Thoracic aorta (tissue), 2 donors: ENCODE data around the gene RAB20. TPM values are rescaled to one million over a fixed set of nuclear protein-coding genes. Genes with fewer than 3 reads are reported as not detected.
"Not testable (repeated sequence)": the region's sequence is repeated elsewhere in the genome, so short reads cannot be mapped to it uniquely, and the experiment has no call there.

Experiments
- ATAC-seq: fragments of 150-250 bp; one replicate; pipeline ENCODE4 v1.8.0; 2017; ENCODE audit warnings: low read depth; ENCODE audit not compliant: insufficient number of reproducible peaks, low FRiP score
- DNase-seq: peaks from one replicate; pipeline ENCODE4 v3.0.0-alpha.2; 2020; ENCODE audit warnings: low spot score
- H3K27ac ChIP-seq, 2 donors: fragments of 200-600 bp; sonication (generic); 1 replicate in 1 of 2; 2 replicates in 1 of 2; pipeline ENCODE4 v1.5.1; 2016; ENCODE audit warnings: mild to moderate bottlenecking in 2 of 2, moderate library complexity in 2 of 2
- H3K27me3 ChIP-seq: fragments of 200-600 bp; sonication (generic); replicated peaks from 2 replicates; pipeline ENCODE4 v1.6.0; 2016; ENCODE audit warnings: mild to moderate bottlenecking; ENCODE audit not compliant: insufficient read depth
- H3K36me3 ChIP-seq: fragments of 200-600 bp; sonication (generic); one replicate; pipeline ENCODE4 v1.5.1; 2016
- H3K4me1 ChIP-seq, 2 donors: fragments of 200-600 bp; sonication (generic); 1 replicate in 1 of 2; 2 replicates in 1 of 2; pipeline versions ENCODE4 v1.5.1 to v1.6.0; 2016; ENCODE audit warnings: low read depth in 2 of 2, mild to moderate bottlenecking in 1 of 2; ENCODE audit not compliant: control insufficient read depth in 1 of 2
- H3K4me3 ChIP-seq: fragments of 200-600 bp; sonication (generic); 2 replicates; pipeline ENCODE4 v1.5.1; 2016; ENCODE audit warnings: mild to moderate bottlenecking
- H3K9me3 ChIP-seq: fragments of 200-600 bp; sonication (generic); 2 replicates; pipeline ENCODE4 v1.5.1; 2016
- total RNA-seq, 2 donors: library from RNA; depleted of rRNA; stranded (reverse); fragments of >200 nt; gene quantifications; one replicate each; pipeline versions ENCODE4 v1.1.0 to v1.2.3, GENCODE V29; 2016
- TF ChIP-seq, protein P1 (sequence below): fragments of 200-600 bp; sonication (generic); IDR thresholded peaks from one replicate; pipeline ENCODE4 v1.5.1; 2019; ENCODE audit warnings: antibody characterized with exemption

The RAB20 gene
- total RNA-seq, 2 donors from 2014 or later = 22.6 to 34.5 TPM

DNA sequence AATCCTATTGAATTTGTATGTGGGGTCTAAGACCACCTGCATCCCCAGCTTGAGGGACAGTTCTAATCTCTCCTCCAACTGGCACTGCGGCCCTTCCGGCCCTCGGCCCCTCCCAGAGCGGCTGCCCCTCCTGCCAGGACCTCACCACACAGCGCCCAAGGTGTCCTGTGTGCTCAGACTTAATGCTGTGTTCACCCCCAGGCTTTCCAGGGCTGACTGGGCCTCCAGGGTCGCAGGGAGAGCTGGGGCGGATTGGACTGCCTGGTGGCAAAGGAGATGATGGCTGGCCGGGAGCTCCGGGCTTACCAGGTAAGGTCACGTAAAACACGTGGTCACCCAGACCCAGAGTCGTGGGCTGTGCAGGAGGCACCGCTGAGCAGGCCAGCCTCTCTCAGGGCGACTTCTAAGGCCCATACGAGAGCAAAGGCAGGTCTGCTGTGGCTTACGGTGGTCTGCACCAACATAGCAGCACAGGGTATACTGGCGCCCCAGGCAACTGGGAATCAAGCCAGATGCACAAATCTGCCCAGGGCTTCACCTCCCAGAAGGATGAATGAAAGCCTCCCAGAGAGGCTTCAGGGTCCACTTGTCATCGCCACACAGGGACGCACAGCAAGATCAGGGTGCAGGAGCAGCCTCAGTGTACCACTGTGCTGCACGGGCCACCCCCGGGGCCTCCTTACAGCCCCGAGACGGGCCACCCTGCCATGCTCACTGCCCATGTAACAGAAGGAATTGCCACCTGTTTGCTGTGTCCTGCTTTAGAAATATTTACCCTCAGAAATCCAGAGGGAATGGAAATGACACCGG lies 69.4 kb downstream of the RAB20 start:
- no peaks in the 10 kb centered on the region for H3K27me3 ChIP-seq
- H3K4me3 ChIP-seq = no peak overlapping the region
- H3K27ac ChIP-seq = no peak overlapping the region
- H3K4me1 ChIP-seq = no peaks in the 10 kb centered on the region
- H3K36me3 ChIP-seq = peaks cover 82% of the 10 kb centered on the region
- ATAC-seq = no peak
- TF ChIP-seq, protein P1, sequence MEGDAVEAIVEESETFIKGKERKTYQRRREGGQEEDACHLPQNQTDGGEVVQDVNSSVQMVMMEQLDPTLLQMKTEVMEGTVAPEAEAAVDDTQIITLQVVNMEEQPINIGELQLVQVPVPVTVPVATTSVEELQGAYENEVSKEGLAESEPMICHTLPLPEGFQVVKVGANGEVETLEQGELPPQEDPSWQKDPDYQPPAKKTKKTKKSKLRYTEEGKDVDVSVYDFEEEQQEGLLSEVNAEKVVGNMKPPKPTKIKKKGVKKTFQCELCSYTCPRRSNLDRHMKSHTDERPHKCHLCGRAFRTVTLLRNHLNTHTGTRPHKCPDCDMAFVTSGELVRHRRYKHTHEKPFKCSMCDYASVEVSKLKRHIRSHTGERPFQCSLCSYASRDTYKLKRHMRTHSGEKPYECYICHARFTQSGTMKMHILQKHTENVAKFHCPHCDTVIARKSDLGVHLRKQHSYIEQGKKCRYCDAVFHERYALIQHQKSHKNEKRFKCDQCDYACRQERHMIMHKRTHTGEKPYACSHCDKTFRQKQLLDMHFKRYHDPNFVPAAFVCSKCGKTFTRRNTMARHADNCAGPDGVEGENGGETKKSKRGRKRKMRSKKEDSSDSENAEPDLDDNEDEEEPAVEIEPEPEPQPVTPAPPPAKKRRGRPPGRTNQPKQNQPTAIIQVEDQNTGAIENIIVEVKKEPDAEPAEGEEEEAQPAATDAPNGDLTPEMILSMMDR = no peak
- H3K9me3 ChIP-seq = no peaks in the 10 kb centered on the region
- DNase-seq = no peak

DNA sequence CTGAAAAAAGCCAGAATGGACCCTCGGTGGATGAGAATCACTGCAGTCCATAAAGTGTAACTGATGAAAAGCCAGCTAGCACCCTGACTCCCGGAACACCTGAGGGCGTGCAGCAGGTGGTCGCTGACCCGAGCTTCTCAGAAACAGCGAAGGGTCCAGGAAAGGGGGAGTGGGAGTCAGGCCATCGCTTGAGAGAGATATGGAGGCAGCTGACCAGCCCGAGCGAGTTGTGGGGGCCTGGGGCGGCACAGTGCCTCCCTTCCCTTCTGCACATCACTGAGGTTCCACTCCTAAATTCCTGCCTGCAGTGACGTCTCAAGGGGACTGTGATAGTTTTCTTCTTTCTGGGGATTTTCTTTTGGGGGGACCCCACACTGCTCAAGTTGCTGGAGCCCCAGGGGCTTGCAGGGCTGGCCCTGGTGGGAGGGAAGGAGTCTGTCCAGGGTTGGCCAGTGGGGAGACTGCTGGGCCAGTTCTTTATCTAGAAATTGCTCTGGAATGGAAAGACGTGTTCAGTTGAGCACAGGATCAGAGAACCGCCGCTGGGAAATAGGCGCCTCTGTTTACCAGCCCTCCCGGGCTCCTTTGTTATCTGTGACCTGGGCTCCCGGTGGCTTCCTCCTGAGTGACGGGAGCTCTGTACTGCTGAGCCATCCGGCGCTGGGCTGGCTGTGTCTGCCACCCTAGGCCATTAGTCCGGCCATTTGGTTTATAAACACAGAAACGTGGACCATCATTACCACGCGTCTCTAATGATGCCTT lies 71.3 kb downstream of the RAB20 start:
- Histone ChIP-seq H3K27me3 (no peaks in the 10 kb centered on the region), H3K27ac (no peak overlapping the region), H3K36me3 (peaks cover 81% of the 10 kb centered on the region), H3K9me3 (no peaks in the 10 kb centered on the region), H3K4me1 (no peaks in the 10 kb centered on the region), H3K4me3 (no peak overlapping the region)
- ATAC-seq (no peak), DNase-seq (no peak)
- TF ChIP-seq, protein P1 = no peak

DNA sequence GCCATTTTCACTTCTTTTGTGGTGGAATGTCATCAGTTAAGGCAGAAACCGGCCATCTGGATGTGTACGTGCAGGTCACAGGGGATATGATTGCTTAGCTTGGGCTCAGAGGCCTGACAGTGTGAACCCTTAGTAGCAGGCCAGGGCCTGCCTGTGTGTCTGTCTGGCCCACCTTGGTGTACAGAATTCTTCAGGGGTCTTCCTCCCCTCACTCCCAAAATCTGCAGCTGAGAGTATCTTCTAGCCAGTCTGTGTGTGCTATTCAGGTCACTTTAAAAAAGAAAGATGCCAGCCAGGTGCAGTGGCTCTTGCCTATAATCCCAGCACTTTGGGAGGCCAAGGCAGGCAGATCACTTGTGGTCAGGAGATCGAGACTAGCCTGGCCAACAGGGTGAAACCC lies 74.6 kb downstream of the RAB20 start:
- not testable (repeated sequence) for H3K27ac ChIP-seq, H3K9me3 ChIP-seq, DNase-seq, ATAC-seq, H3K4me1 ChIP-seq, H3K4me3 ChIP-seq, H3K27me3 ChIP-seq
- H3K36me3 ChIP-seq = peaks cover 80% of the 10 kb centered on the region

DNA sequence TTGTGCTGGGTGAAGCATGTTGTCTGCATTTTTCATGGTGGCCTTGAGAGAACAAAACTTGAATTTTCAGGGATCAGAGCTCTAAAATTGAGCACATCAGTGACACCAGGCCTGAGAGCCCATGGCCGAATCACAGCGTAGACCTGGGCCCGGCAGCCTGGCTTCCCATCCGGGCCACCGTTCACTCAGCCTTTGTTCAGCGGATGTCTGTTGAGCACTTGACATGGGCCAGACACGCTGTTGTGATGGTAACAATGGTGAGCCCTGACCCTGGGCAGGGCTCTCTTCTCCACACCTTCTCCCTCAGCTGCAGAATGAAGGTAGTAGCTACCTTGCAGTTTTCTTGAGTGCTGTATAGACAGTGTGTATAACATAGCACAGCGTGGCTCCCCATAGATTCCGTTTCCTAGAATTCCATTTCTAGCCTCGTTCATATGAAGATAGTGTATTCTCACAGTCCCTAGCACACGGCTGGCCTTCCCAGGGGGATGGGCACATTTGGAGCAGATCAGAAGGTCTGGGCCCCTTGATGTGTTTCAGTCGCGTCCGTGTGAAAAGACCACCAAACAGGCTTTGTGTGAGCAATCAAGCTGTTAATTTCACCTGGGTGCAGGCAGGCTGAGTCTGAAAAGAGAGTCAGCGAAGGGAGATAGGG lies 75.3 kb downstream of the RAB20 start:
- no peak overlapping the region for H3K27ac ChIP-seq
- ATAC-seq (no peak), DNase-seq (no peak)
- H3K36me3 ChIP-seq = peaks cover 73% of the 10 kb centered on the region
- TF ChIP-seq, protein P1 = no peak
- no peaks in the 10 kb centered on the region for H3K27me3 ChIP-seq
- H3K4me1 ChIP-seq = no peaks in the 10 kb centered on the region
- no peak overlapping the region for H3K4me3 ChIP-seq
- H3K9me3 ChIP-seq = no peaks in the 10 kb centered on the region

DNA sequence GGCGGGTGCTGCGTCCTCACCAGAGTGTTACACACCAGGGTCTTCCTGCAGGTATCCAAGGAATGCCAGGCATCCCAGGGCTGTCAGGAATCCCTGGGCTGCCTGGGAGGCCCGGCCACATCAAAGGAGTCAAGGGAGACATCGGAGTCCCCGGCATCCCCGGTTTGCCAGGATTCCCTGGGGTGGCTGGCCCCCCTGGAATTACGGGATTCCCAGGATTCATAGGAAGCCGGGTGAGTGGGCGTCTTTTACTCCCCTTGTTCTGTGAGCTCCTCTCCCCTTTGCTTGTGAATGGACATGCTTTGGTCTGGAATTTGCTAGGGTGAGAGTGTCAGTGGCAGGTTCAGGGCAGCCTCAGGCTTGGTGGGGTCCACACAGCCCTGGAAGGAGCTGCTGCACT lies 75.9 kb downstream of the RAB20 start:
- no peak for ATAC-seq
- H3K36me3 ChIP-seq = peaks cover 69% of the 10 kb centered on the region
- TF ChIP-seq, protein P1 = no peak

More for the DNA sequence above, 75.9 kb downstream of the RAB20 start:
- Histone ChIP-seq H3K27ac (no peak overlapping the region), H3K4me1 (no peaks in the 10 kb centered on the region), H3K9me3 (no peaks in the 10 kb centered on the region), H3K27me3 (no peaks in the 10 kb centered on the region), H3K4me3 (no peak overlapping the region)
- DNase-seq = no peak
